Measurements from ENCODE around the gene NCKAP5. TPM values are rescaled to one million over a fixed set of nuclear protein-coding genes. Genes with fewer than 3 reads are reported as not detected.

NCKAP5 gene
- total and polyA plus RNA-seq, 11 donors, result 0.51 to 10.5 (median 5.2) TPM

GRCh38 chr2:132750606-132751005 lies 817.7 kb downstream of the NCKAP5 start:
- intact Hi-C loops (cut with DNase I), result no loop called here
- TF ChIP-seq POLR2A (IDR thresholded peaks at IDR 0.05) (no peak), CTCF (IDR thresholded peaks at IDR 0.05) (no peak)
- H3K4me3 ChIP-seq, result no peak overlapping the region
- H3K27ac ChIP-seq, result no peak overlapping the region
- H3K4me1 ChIP-seq, result no peaks in the 10 kb centered on the region
- no peak for ATAC-seq
- H3K36me3 ChIP-seq, result no peaks in the 10 kb centered on the region
- peaks cover 0 to 3% (median 0%) of the 10 kb centered on the region in 12 donors for H3K9me3 ChIP-seq
- H3K27me3 ChIP-seq, result no peaks in the 10 kb centered on the region
- no peak for DNase-seq

GRCh38 chr2:132747046-132747445 lies 821.2 kb downstream of the NCKAP5 start:
- WGBS, 4 donors, result 54 to 74% (median 63%) methylated on average over 2 of the region's 2 CpGs
- ATAC-seq (no peak), DNase-seq (no peak)
- Histone ChIP-seq H3K9me3 (peaks cover 0 to 20% (median 2%) of the 10 kb centered on the region in 12 donors), H3K4me3 (no peak overlapping the region), H3K27me3 (peaks cover 0 to 2% (median 0%) of the 10 kb centered on the region in 9 donors), H3K4me1 (no peaks in the 10 kb centered on the region), H3K36me3 (no peaks in the 10 kb centered on the region), H3K27ac (no peak overlapping the region)
- no peak for TF ChIP-seq POLR2A (IDR thresholded peaks at IDR 0.05)
- no peak for TF ChIP-seq CTCF (IDR thresholded peaks at IDR 0.05)
- intact Hi-C loops (cut with DNase I), result no loop called here

GRCh38 chr2:132741754-132742153 lies 826.5 kb downstream of the NCKAP5 start:
- Histone ChIP-seq H3K4me3 (no peak overlapping the region), H3K9me3 (peaks cover 0 to 20% (median 2%) of the 10 kb centered on the region in 12 donors), H3K27ac (no peak overlapping the region), H3K4me1 (no peaks in the 10 kb centered on the region), H3K27me3 (peaks cover 0 to 2% (median 0%) of the 10 kb centered on the region in 9 donors), H3K36me3 (no peaks in the 10 kb centered on the region)
- intact Hi-C loops (cut with DNase I), result no loop called here
- TF ChIP-seq POLR2A (IDR thresholded peaks at IDR 0.05), result no peak
- no peak for TF ChIP-seq CTCF (IDR thresholded peaks at IDR 0.05)
- no peak for ATAC-seq
- no peak for DNase-seq
- WGBS, 4 donors, result 94 to 97% (median 95%) methylated on average over 3 of the region's 3 CpGs

- intact Hi-C loops (cut with DNase I), result no loop called here
- no peak for TF ChIP-seq POLR2A (IDR thresholded peaks at IDR 0.05)
- TF ChIP-seq CTCF (IDR thresholded peaks at IDR 0.05), result no peak
- Histone ChIP-seq H3K4me3 (no peak overlapping the region), H3K27ac (no peak overlapping the region), H3K9me3 (peaks cover 0 to 16% (median 2%) of the 10 kb centered on the region in 12 donors), H3K4me1 (no peaks in the 10 kb centered on the region), H3K27me3 (peaks cover 0 to 2% (median 0%) of the 10 kb centered on the region in 9 donors), H3K36me3 (no peaks in the 10 kb centered on the region)
- no peak for DNase-seq
- no peak for ATAC-seq
Observed at GRCh38 chr2:132740081-132740720, 828.1 kb downstream of the NCKAP5 start.
